Fibroblast of skin of right biceps (primary cell): ENCODE data around the gene ST6GALNAC6.
A peak's percentile ranks its signal among the peaks of the same experiment; 100 is the strongest.
"Not testable (repeated sequence)": the region's sequence is repeated elsewhere in the genome, so short reads cannot be mapped to it uniquely, and the experiment has no call there.

Source experiments
- DNase-seq: peaks from one replicate; pipeline ENCODE4 v3.0.0-alpha.2; 2013

Gene ST6GALNAC6

GRCh38 chr9:127887792-127888191 lies 11.6 kb downstream of the ST6GALNAC6 start:
- DNase-seq = no peak

DNA sequence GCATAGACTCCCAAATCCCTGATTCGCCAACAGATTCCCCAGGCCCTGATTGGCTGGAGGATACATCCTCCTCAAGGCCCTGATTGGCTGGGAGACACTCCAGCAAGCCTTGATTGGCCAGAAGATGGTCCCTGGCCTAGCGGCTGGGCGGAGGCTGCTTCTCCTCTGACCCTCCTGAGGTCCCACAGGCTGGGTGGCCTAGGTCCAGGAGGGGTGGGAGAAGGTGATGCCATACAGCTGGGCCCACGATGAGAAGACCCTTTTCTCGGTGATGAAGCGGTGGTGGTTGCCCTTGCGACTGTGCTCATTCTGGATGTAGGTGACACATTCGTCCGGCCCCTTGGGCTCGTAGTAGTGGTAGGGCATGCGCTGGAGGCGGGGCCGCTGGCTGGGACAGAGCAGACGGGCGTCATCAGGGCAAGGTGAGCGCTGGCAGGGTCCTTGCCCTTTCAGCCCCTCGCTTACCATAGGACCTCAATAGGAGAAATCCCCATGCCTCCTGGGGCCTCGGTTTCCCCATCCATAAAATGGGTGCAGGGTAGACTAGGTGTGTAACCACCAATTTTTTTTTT lies 12.9 kb downstream of the ST6GALNAC6 start:
- peak; percentile 30 for DNase-seq

DNA sequence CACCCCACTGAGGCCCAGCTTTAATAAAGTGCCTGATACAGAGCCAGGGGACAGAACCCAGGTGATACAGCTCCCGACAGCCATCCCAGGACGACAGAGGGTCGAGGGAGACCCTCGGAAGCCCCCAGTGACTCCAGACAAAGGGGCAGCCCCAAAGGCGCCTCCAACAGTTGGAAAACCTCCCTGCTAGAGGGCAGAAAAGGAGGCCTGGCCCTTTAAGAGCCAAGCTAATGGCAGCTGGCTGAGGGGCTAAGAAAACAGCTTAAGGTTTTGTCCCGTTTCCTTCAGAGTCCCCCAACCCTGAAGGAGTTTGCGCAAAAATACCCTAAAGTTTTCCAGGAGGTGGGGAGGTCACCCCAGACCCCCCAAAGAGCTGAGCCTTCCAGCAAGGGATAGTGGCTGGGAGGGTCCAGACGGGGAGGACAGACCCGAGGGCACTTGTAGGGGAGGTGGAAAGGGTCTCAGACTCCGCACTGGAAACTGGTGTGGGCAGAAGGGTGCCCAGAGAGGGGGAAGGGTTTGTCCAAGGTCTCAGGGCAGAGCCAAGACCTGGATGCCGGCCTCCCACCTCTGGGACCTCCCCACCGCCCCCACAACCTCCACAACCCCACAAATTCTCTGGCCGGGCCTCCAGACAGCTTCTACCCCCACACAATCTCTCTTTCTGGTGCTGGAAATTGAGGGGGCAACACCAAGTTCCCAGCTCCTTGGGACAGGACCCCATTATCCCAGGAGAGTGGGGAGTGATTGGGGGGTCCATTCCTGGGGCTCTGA lies 13.7 kb downstream of the ST6GALNAC6 start:
- no peak for DNase-seq

DNA sequence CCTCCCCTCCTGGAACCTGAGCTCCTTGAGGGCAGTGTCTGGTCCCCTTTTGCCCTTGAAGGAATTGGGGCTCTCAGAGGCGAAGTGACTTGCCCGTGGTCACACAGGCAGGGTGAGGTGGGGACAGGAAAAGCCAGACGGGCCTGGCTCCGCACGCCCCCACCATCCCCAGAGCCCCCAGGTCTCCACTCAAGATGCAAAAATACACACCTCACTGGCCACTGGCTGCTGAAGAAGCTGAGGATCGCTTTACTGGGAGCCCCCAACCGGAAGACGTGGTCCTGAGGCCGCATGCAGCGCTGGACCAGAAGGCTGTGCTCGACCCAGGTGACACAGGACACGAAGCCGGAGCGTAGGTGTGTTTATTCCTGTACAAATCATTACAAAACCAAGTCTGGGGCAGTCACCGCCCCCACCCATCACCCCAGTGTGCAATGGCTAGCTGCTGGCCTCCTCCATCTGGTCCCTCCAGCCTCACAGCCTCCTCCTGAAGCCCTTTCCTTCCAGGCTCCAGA lies 14.4 kb downstream of the ST6GALNAC6 start:
- no peak for DNase-seq

- no peak for DNase-seq
Observed at GRCh38 chr9:127884427-127884911, 14.9 kb downstream of the ST6GALNAC6 start.

DNA sequence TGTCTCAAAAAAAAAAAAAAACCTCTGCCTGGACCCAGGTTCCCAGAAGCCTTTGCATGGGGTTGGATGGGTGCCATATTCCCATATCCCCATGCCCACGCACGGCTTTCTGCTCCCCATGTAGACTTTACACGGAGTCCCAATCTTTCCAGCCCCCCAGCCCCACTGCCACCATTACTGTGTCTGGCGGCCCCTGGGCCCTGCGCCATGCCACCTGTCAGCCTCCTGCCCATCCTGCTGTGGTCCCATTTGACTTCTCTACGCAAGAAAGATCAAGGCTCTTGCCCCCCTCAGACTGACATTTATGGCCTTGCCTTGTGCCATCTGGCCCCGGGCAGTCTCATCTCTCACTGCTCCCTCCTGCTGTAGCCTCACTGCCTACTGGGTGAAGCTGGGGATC lies 15.4 kb downstream of the ST6GALNAC6 start:
- no peak for DNase-seq

- DNase-seq = not testable (repeated sequence)
Observed at GRCh38 chr9:127881715-127882114, 17.7 kb downstream of the ST6GALNAC6 start.

- DNase-seq = no peak
Observed at GRCh38 chr9:127880143-127880542, 19.3 kb downstream of the ST6GALNAC6 start.

DNA sequence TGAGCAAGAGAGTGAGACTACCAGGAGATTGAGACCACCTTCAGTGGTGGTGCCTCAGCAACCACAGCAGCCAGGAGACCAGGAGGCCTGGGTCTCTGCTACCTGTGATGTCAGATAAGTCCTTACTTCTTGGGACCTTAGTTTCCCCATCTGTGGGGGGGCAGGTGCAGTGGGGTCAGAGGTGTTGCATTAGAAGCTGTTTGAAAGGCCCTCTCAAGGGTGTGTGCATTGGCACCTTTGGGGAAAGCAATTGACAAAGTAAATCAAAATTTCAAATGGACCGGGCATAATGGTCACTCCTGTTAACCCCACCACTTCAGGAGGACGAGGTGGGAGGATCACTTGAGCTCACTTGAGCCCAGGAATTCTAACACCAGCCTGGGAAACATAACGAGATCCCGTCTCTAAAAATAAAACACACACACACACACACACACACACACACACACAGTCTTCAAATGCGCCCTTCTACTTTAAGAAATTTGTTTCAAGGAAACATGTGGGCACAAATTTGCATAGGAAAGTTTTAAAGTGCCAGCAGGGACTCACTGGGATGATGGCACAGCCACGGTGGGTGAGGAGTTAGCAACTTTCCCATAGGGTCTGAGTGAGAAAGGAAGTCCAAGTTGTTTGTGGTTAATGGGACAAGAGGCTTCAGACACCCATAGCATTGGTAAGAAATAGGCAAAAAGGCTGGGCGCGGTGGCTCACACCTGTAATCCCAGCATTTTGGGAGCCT lies 20.6 kb downstream of the ST6GALNAC6 start:
- DNase-seq = no peak

DNA sequence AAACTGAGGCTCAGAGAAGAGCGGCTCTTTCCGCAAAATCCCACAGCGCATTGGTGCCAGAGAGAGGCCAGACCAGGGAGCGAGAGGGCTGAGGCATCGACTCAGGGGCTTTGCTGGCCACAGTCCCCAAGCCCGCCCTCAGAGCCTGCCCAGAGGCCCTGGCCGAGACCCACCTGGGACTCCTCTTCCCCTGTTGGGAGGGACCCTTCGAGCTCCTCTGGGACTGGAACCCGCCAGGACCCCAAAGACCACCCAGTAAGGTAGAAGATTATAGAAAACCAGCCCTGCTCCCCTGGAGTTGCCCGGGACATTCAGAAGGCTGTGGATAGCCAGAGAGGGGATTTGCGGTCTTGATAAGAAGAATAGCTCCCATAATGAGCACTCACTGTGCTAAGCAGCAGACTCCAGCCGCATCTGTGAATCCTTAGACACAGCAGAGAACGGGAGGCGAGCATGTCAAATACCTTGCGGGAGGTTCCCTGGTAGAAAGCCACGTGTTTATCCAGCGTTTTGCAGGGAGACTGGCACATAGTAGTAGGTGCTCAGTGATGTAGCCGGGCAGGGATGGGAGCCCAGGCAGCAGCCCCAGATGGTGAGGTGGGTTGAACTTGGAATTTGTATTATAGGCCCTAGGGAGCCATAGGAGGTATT lies 21.3 kb downstream of the ST6GALNAC6 start:
- DNase-seq = no peak

DNA sequence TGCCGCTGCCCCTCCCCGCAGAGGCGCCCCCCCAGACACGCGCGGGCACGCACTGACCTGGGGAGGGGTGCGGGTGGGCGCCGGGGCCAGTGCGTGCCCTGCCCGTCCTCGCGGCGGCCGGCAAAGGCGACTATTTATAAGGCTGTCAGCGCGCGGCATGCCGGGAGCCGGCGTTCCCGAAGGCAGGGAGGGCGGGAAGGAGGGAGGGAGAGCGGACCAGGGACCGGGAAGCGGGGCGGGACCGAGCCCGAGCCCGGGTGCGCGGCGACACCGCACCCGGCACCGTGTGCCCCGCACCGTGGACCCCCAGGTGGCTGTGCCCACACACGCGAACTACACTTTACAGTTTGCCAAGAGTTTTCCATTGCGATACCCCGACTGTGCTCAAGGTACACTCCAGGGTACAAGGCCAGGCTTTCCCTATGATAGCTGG lies 21.8 kb downstream of the ST6GALNAC6 start, which contains the start of gene AK1:
AK1 (minus strand) TSS at position 110 of the 433 bp plus-strand sequence. CDS start 3,058 bp downstream, outside the sequence.
- peak; percentile 66 for DNase-seq

DNA sequence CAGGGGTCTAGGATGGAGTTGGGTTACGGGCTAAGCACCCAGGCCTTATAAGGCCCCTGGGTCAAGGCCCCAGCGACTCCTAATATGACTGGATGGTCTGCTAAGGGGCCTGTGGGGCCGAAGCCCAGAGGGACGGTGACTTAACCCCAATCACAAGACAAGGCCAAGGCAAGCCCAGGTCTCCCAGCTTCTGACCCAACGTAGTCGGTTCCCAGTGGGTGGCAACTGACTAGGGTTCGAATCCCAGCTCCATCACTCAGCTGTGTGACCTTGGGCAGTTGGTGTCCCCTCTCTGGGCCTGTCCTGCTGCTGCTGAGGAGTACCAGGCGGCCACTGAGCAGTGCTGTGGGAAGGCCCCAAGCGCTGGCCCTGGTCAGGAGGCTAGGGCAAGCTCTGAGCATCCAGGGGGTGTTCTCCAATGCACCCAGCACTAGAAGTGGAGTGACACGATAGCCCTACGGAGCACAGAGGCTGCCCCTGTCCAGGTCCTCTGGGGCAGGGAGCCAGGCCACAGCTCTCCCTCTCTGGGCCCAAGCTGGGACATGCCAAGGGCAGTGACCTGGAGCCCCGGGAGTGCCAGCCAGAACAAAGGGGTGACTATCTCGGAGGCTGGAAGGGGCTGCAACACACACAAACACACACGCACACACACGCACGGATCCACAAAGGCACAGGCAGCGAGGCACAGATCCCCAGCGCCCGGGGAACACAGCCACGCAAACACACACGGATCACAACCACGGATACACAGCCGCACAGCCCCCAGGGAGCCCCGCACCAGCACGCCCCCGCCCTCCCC lies 22.4 kb downstream of the ST6GALNAC6 start:
- DNase-seq = no peak

GRCh38 chr9:127876026-127876763 lies 23.2 kb downstream of the ST6GALNAC6 start:
- DNase-seq = no peak

GRCh38 chr9:127875306-127875966 lies 24.0 kb downstream of the ST6GALNAC6 start:
- peak; percentile 73 for DNase-seq

DNA sequence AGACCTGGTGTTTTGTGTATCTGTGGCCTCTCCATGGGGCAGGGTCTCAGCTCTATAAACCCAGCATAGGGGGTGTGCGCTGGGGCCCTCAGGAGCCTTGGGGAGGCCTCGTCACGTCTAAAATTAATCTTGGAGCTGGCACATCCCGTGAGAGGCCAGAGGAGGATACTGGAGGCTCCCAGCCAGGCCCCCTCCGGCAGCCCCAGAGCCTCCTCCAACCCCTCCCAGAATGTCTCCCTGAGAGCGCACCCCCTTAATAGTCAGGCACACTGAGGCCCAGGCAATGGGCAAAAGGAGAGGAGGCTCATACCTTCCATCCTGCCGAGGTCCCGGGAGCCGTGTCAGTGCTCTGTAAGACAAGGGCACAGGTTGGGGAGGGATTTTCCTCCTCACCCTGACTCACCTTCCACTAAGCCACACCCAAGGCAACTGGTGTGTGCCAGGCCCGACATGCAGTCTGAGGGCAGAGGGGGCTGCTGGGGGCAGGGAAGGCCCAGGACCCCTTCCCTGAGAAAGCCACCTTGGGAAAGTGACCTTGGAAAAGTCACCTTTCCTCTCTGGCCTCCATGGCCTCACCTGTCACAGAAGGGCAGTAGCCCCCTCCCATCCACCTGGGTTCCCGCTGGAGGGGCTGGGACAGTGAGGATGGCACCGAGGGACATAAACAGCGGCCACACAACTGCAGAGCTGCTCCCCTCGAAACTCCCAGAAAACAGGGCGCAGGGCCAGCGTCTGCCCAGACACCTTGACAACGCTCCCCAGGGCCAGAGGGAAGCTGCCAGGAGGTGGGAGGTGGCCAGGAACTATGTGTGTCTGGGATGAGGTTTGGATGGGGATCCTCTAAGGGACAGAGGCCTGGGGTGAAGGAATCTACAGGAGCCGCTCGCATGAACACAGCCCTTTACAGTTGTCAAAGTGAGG lies 24.8 kb downstream of the ST6GALNAC6 start:
- DNase-seq = no peak

- DNase-seq = no peak
Observed at GRCh38 chr9:127873886-127874285, 25.5 kb downstream of the ST6GALNAC6 start.

GRCh38 chr9:127873223-127873691 lies 26.1 kb downstream of the ST6GALNAC6 start:
- DNase-seq = no peak

DNA sequence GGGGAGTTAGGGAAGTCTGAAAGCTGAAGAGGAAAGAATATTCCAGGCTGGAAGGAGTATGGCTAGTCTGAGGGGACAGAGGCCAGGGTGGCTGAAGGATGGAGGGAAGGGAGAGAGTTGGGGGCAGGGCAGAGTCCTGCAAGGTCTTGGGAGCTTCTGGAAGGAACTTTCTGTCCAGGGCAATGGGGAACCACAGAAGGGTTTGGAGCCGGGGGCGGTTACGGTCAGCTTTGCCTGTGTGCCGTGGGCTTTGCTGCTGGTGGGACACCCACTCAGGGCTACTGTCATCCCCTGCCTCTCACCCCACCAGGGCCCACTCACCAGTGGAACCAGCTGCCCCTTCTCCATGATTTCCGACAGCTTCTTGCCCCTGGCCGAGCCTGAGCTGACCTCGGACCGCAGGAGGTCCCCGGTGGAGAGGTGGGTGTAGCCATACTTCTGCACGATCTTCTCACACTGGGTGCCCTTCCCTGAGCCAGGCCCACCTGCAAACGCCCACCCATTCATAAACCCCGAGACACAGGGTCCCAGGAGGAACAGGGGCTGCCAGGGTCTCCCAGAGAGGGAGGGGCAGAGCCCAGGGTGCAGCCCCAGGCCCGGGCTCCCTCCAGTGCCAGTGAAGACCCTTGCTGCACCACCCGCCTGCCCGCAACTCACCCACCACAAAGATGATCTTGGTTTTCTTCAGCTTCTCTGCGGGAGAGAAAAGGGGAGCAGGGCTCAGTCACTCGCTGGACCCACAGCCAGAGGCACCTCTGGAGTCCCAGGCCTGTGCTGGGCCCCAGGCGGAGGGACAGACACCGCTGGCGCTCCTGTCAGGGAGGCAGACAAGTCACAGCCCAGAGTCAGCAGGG lies 26.8 kb downstream of the ST6GALNAC6 start:
- DNase-seq = no peak
